ENCODE measurements around the gene NDUFB8. TPM values are rescaled to one million over a fixed set of nuclear protein-coding genes. Genes with fewer than 3 reads are reported as not detected.
A peak's percentile ranks its signal among the peaks of the same experiment; 100 is the strongest.

The NDUFB8 gene
- total and polyA plus RNA-seq, 2 donors (not counting 3 experiments of a cell fraction or from before 2014, with no cell fraction given): 193 to 526 TPM

DNA sequence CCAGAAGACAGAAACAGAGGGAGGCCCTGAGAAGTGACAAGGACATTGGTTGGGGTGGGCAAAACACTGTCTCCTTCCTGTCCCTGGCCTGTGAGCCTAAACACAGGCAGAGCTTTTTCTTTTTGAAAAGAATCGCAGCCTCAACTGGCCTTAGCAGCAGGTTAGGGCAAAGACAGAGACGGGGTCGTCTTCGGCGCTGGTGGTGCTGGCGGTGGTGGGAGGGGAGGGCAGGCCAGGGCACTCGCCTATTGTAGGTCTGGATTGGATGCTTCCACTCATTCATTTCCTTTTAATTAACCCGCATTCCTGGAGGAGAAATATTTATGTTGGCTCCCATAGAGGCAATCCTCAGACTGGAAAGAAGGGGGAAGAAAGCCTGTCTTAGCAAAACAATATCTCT is 44.3 kb downstream of the NDUFB8 start:
- BruUV-seq (replicated peaks): no TSS peak
- dilution Hi-C loops (cut with MboI; ENCODE audit: extremely low pct_ligation_motif_present, low sequenced_read_pairs): no loop called here
- ChIA-PET CTCF (interaction anchor here (6.8 kb wide), 1 partner anchor 32 kb away, joined by 78 read pairs; no protein-coding TSS in a partner anchor), POLR2A (no interaction called here)
- Histone ChIP-seq H3K27me3 (ENCODE audit: control insufficient read depth in 2 of 2, insufficient read depth in 2 of 2, low read length in 2 of 2) (peaks cover 16 to 17% of the 10 kb centered on the region in 2 experiments), H3K4me3 (replicated peaks in 1 of 3; ENCODE audit: insufficient read depth in 1 of 3, low read depth in 1 of 3, low read length in 3 of 3) (no peak overlapping the region), H4K20me1 (replicated peaks; ENCODE audit: control insufficient read depth, extremely low read depth, insufficient read depth, low read length) (no peaks in the 10 kb centered on the region), H3K4me2 (ENCODE audit: insufficient read depth, low read length) (no peak overlapping the region), H3K79me2 (ENCODE audit: control insufficient read depth, insufficient read depth, low read length) (no peaks in the 10 kb centered on the region), H3K9ac (replicated peaks; ENCODE audit: extremely low read depth, insufficient read depth, low read length) (no peak overlapping the region), H3K27ac (ENCODE audit: insufficient read depth, low read depth, low read length) (no peak overlapping the region), H3K36me3 (ENCODE audit: control insufficient read depth in 2 of 2, extremely low read depth in 1 of 2, insufficient read depth in 2 of 2, low read length in 2 of 2) (peaks cover 0 to 7% of the 10 kb centered on the region in 2 experiments), H3K9me1 (replicated peaks; ENCODE audit: control insufficient read depth, extremely low read depth, insufficient read depth, low read length) (no peaks in the 10 kb centered on the region), H3K4me1 (ENCODE audit: control insufficient read depth, extremely low read depth, insufficient read depth, low read length) (peaks cover 12% of the 10 kb centered on the region), H3K9me3 (replicated peaks; ENCODE audit: control insufficient read depth, insufficient read depth, low read length) (no peaks in the 10 kb centered on the region), H2AFZ (ENCODE audit: low read depth, low read length) (no peak overlapping the region)
- intact Hi-C loops (cut with micrococcal nuclease): no loop called here
- FAIRE-seq (no peak), DNase-seq (ENCODE audit: low read depth, low spot score) (peak; percentile 48)
- TF ChIP-seq POLR2A (IDR thresholded peaks at IDR 0.05; ENCODE audit: low read depth, low read length): no peak
- TF ChIP-seq JUN (IDR thresholded peaks at IDR 0.05; ENCODE audit: borderline replicate concordance, insufficient read depth, insufficient read length, low read depth): no peak
- no peak for TF ChIP-seq EZH2 (IDR thresholded peaks at IDR 0.05; ENCODE audit: borderline replicate concordance, low read depth, low read length, severe bottlenecking)
- TF ChIP-seq GATA2 (IDR thresholded peaks at IDR 0.05; ENCODE audit: insufficient read depth, insufficient read length, low read depth, low read length): no peak
- no peak for TF ChIP-seq MYC (IDR thresholded peaks at IDR 0.05; ENCODE audit: low read depth, low read length)
- no peak for TF ChIP-seq FOS (IDR thresholded peaks at IDR 0.05; ENCODE audit: borderline replicate concordance, insufficient read depth, low read length)
- TF ChIP-seq, protein P1, sequence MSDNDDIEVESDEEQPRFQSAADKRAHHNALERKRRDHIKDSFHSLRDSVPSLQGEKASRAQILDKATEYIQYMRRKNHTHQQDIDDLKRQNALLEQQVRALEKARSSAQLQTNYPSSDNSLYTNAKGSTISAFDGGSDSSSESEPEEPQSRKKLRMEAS (IDR thresholded peaks at IDR 0.05; ENCODE audit: insufficient read depth, insufficient read length): no peak
- TF ChIP-seq, protein P2, sequence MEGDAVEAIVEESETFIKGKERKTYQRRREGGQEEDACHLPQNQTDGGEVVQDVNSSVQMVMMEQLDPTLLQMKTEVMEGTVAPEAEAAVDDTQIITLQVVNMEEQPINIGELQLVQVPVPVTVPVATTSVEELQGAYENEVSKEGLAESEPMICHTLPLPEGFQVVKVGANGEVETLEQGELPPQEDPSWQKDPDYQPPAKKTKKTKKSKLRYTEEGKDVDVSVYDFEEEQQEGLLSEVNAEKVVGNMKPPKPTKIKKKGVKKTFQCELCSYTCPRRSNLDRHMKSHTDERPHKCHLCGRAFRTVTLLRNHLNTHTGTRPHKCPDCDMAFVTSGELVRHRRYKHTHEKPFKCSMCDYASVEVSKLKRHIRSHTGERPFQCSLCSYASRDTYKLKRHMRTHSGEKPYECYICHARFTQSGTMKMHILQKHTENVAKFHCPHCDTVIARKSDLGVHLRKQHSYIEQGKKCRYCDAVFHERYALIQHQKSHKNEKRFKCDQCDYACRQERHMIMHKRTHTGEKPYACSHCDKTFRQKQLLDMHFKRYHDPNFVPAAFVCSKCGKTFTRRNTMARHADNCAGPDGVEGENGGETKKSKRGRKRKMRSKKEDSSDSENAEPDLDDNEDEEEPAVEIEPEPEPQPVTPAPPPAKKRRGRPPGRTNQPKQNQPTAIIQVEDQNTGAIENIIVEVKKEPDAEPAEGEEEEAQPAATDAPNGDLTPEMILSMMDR (IDR thresholded peaks at IDR 0.05; ENCODE audit: extremely low read depth in 1 of 2, insufficient read depth in 1 of 2, low read depth in 1 of 2, low read length in 2 of 2): no peak
- TF ChIP-seq POLR2AphosphoS5 (IDR thresholded peaks at IDR 0.05; ENCODE audit: insufficient read depth, low read depth, low read length): no peak
